ENCODE data around the gene TBPL1. TPM values are rescaled to one million over a fixed set of nuclear protein-coding genes. Genes with fewer than 3 reads are reported as not detected.
A peak's percentile ranks its signal among the peaks of the same experiment; 100 is the strongest.
"Not testable (repeated sequence)": the region's sequence is repeated elsewhere in the genome, so short reads cannot be mapped to it uniquely, and the experiment has no call there.

Gene TBPL1
- total RNA-seq, 4 donors from 2014 or later = 4.0 to 35.5 (median 6.6) TPM

- Histone ChIP-seq H3K9me3 (no peaks in the 10 kb centered on the region), H3K27me3 (no peaks in the 10 kb centered on the region), H3K36me3 (no peaks in the 10 kb centered on the region), H3K4me3 (no peak overlapping the region), H3K4me1 (no peaks in the 10 kb centered on the region), H3K27ac (no peak overlapping the region)
- TF ChIP-seq, protein P1, sequence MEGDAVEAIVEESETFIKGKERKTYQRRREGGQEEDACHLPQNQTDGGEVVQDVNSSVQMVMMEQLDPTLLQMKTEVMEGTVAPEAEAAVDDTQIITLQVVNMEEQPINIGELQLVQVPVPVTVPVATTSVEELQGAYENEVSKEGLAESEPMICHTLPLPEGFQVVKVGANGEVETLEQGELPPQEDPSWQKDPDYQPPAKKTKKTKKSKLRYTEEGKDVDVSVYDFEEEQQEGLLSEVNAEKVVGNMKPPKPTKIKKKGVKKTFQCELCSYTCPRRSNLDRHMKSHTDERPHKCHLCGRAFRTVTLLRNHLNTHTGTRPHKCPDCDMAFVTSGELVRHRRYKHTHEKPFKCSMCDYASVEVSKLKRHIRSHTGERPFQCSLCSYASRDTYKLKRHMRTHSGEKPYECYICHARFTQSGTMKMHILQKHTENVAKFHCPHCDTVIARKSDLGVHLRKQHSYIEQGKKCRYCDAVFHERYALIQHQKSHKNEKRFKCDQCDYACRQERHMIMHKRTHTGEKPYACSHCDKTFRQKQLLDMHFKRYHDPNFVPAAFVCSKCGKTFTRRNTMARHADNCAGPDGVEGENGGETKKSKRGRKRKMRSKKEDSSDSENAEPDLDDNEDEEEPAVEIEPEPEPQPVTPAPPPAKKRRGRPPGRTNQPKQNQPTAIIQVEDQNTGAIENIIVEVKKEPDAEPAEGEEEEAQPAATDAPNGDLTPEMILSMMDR (IDR thresholded peaks at IDR 0.05) = no peak
- TF ChIP-seq POLR2A (IDR thresholded peaks at IDR 0.05) = no peak
- DNase-seq = no peak
Measured at GRCh38 chr6:133918208-133918930, 34.7 kb upstream of the TBPL1 start.

DNA sequence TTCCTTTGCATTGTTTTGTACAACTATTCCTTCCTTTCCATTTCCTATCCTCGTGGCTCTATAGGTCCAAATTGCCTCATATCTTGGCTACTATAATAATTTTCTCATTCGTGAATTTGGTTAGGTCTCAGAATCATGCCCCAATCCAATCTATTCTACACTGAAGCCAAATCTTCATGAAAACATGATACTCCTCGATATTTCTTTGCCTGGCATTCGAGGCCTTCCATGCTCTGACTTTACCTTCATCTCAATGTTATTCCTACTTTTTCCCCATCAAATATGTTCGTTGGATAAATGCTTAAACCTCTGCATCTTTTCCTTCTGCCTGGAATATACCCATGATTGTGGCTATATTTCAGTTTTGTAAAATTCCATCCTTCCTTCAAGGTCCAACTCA is 33.7 kb upstream of the TBPL1 start:
- no peak for DNase-seq
- H3K4me3 ChIP-seq = no peak overlapping the region
- TF ChIP-seq, protein P1 (IDR thresholded peaks at IDR 0.05) = no peak
- TF ChIP-seq POLR2A (IDR thresholded peaks at IDR 0.05) = no peak
- no peaks in the 10 kb centered on the region for H3K27me3 ChIP-seq
- no peak overlapping the region for H3K27ac ChIP-seq
- no peaks in the 10 kb centered on the region for H3K4me1 ChIP-seq
- H3K36me3 ChIP-seq = no peaks in the 10 kb centered on the region
- no peaks in the 10 kb centered on the region for H3K9me3 ChIP-seq

DNA sequence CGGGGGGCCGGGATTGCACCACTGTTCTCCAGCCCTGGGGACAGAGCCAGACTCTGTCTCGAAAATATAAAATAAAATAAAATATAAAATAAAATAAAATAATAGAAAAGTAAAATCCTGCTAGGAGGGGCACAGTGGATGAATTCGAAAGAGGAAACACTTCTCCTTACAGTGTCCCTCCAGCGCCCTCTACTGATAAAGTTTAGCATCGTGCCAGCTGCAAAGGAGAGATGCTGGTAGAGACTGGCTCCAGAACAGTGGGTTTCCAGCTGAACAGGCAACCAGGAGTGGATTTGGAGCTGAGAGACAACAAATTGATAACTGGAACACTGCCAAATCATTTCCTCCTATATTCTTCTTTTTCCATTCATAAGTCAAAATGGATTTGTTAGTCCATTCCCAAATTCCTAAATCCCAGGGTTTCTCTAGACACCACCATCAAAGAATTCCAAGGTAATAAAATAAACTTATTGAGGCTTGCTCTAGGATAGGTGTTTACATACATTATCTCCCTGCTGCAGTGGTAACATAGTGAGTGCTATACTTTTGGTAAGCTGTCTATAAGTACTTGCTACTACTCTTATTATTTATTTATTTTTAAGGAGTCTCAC is 31.7 kb upstream of the TBPL1 start:
- Histone ChIP-seq H3K9me3 (no peaks in the 10 kb centered on the region), H3K27ac (no peak overlapping the region), H3K36me3 (no peaks in the 10 kb centered on the region), H3K4me1 (no peaks in the 10 kb centered on the region), H3K27me3 (no peaks in the 10 kb centered on the region), H3K4me3 (no peak overlapping the region)
- no peak for TF ChIP-seq POLR2A (IDR thresholded peaks at IDR 0.05)
- TF ChIP-seq, protein P1 (IDR thresholded peaks at IDR 0.05) = peak; percentile 33 to 74 (median 69)
- peak; percentile 72 to 93 (median 80) for DNase-seq

DNA sequence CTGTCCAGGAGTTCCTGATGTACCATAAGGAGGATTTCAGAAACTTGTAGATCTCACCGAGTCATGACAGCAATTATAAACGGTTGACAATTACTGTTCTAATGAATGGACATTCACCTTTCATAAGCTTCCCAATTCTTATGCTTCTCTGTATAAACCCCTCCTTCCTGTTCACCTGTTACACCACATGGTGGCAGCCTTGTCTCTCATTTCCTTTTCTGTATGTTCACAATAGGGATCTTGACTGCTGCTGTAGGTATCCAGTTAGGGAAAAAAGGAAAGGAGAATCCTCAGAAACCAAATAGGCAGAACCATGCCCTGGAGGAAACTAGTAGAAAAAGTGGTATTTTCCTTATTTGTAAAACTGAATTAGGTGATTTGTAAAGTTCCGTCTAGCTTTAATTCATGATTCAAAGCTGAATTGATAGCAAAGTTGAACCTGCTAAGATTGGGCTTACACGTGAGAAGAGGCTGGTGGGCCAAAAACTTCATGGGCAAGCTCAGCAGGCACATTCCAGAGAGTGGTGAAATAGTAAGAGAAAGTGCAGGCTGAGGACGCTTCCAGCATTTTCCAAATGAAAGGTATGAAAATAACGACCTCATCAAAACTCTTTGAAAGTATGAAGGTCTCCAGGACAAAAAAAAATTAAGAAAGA is 29.0 kb upstream of the TBPL1 start:
- Histone ChIP-seq H3K4me3 (no peak overlapping the region), H3K9me3 (no peaks in the 10 kb centered on the region), H3K27me3 (no peaks in the 10 kb centered on the region), H3K27ac (no peak overlapping the region), H3K36me3 (no peaks in the 10 kb centered on the region), H3K4me1 (no peaks in the 10 kb centered on the region)
- TF ChIP-seq, protein P1 (IDR thresholded peaks at IDR 0.05) = peak; percentile 63 to 97 (median 90)
- TF ChIP-seq POLR2A (IDR thresholded peaks at IDR 0.05) = no peak
- peak in 2 of 3 donors; percentile 49 to 86 for DNase-seq

DNA sequence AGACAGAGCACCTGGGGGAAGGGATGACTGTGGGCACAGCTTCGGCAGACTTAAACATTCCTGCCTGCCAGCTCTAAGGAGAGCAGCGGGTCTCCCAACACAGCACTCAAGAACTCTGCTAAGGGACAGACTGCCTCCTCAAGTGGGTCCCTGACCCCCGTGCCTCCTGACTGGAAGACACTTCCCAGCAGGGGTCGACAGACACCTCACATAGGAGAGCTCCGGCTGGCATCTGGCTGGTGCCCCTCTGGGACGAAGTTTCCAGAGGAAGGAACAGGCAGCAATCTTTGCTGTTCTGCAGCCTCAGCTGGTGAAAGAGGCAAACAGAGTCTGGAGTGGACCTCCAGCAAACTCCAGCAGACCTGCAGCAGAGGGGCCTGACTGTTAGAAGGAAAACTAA is 21.8 kb upstream of the TBPL1 start:
- not testable (repeated sequence) for H3K9me3 ChIP-seq, H3K27ac ChIP-seq, H3K4me1 ChIP-seq, H3K4me3 ChIP-seq, H3K36me3 ChIP-seq, DNase-seq, H3K27me3 ChIP-seq

DNA sequence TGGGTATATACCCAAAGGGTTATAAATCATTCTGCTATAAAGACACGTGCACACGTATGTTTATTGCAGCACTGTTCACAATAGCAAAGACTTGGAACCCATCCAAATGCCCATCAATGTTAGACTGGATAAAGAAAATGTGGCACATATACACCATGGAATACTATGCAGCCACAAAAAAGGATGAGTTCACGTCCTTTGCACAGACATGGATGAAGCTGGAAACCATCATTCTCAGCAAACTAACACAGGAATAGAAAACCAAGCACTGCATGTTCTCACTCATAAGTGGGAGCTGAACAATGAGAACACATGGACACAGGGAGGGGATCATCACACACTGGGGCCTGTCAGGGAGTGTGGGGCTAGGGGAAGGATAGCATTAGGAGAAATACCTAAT is 16.7 kb upstream of the TBPL1 start:
- not testable (repeated sequence) for H3K36me3 ChIP-seq, H3K9me3 ChIP-seq, H3K4me3 ChIP-seq, DNase-seq, H3K27me3 ChIP-seq, H3K4me1 ChIP-seq, H3K27ac ChIP-seq
